Mesendoderm (in vitro differentiated cells): Measurements from ENCODE around the gene HERC3.

Source experiments
- DNase-seq: peaks from one replicate; pipeline ENCODE4 v3.0.0; 2013
- H2AK5ac ChIP-seq: 2 replicates; pipeline ENCODE4 v1.6.1; 2013; ENCODE audit warnings: low read length, inconsistent platforms
- H2BK120ac ChIP-seq: 2 replicates; pipeline ENCODE4 v1.6.1; 2013; ENCODE audit warnings: low read depth, mild to moderate bottlenecking, low read length, moderate library complexity, mixed read lengths
- H2BK15ac ChIP-seq: replicated peaks from 2 replicates; pipeline ENCODE4 v1.6.1; 2013; ENCODE audit warnings: low read depth, mild to moderate bottlenecking, moderate library complexity
- H2BK5ac ChIP-seq: 2 replicates; pipeline ENCODE4 v1.6.1; 2013; ENCODE audit warnings: low read length, inconsistent platforms
- H3K18ac ChIP-seq: 2 replicates; pipeline ENCODE4 v1.6.1; 2013; ENCODE audit warnings: mild to moderate bottlenecking, low read length, mixed read lengths
- H3K23ac ChIP-seq: one replicate; pipeline ENCODE4 v1.6.1; 2013; ENCODE audit warnings: low read length
- H3K27ac ChIP-seq: 2 replicates; pipeline ENCODE4 v1.5.1; 2013; ENCODE audit warnings: low read depth, mild to moderate bottlenecking, inconsistent platforms, low read length, moderate library complexity
- H3K27me3 ChIP-seq: 2 replicates; pipeline ENCODE4 v1.6.1; 2013; ENCODE audit warnings: low read length, control low read depth, mild to moderate bottlenecking, inconsistent platforms; ENCODE audit not compliant: insufficient read depth, poor library complexity
- H3K36me3 ChIP-seq: 2 replicates; pipeline ENCODE4 v1.6.1; 2013; ENCODE audit warnings: low read length, inconsistent platforms; ENCODE audit not compliant: control insufficient read depth, insufficient read depth
- H3K4ac ChIP-seq: one replicate; pipeline ENCODE4 v1.6.1; 2013; ENCODE audit warnings: low read depth, mild to moderate bottlenecking, low read length, moderate library complexity
- H3K4me1 ChIP-seq: 2 replicates; pipeline ENCODE4 v1.6.1; 2013; ENCODE audit warnings: low read depth, low read length, inconsistent platforms; ENCODE audit not compliant: control insufficient read depth
- H3K4me2 ChIP-seq: 2 replicates; pipeline ENCODE4 v1.6.1; 2013; ENCODE audit warnings: low read length
- H3K4me3 ChIP-seq: 2 replicates; pipeline ENCODE4 v1.5.1; 2013; ENCODE audit warnings: mild to moderate bottlenecking, low read length
- H3K56ac ChIP-seq: one replicate; pipeline ENCODE4 v1.6.1; 2013; ENCODE audit warnings: low read length
- H3K79me1 ChIP-seq: 2 replicates; pipeline ENCODE4 v1.6.1; 2013; ENCODE audit warnings: low read length, inconsistent platforms
- H3K79me2 ChIP-seq: 2 replicates; pipeline ENCODE4 v1.6.1; 2013; ENCODE audit warnings: mild to moderate bottlenecking, low read length; ENCODE audit not compliant: control insufficient read depth, insufficient read depth
- H3K9ac ChIP-seq: 2 replicates; pipeline ENCODE4 v1.6.1; 2013; ENCODE audit warnings: low read length, inconsistent platforms
- H4K5ac ChIP-seq: one replicate; pipeline ENCODE4 v1.6.1; 2013; ENCODE audit warnings: low read length
- H4K8ac ChIP-seq: one replicate; pipeline ENCODE4 v1.6.1; 2013; ENCODE audit warnings: low read depth, mild to moderate bottlenecking, control low read depth, low read length, moderate library complexity
- WGBS: extraction: QIAGEN DNeasy Blood & Tissue Kit; methylation state at CpG from one replicate; pipeline ENCODE4 v1.1.7; 2013; ENCODE audit warnings: low lambda C conversion rate, missing lambda C conversion rate; ENCODE audit not compliant: insufficient coverage; ENCODE audit errors: extremely low coverage; 5-methylcytosine and 5-hydroxymethylcytosine counted together

HERC3 gene

DNA sequence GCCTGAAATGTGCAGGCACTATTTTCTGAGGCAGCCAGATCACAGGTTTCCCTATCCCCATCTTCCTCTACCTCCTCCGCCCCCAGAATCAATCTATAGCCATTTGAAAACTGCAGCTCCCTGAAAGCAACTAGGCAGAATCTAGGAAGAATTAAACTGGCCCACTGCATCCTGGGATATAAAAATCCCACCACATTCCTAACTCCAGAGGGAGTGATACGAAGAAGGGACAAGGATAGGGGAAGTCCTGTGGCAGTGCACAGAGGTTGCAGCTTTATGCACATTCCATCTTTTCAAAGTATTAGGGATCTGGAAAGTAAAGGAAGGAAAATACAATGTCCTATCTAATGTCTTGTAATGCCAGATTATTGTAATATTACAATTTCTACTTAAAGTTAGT, 18.3 kb upstream of the HERC3 start:
- peak; percentile 73 for DNase-seq
- Histone ChIP-seq H2BK15ac (no peak overlapping the region), H3K9ac (no peak overlapping the region), H3K4me3 (no peak overlapping the region), H2AK5ac (no peak overlapping the region), H3K79me1 (no peaks in the 10 kb centered on the region), H3K18ac (no peak overlapping the region), H2BK5ac (no peak overlapping the region), H2BK120ac (no peak overlapping the region), H3K4me2 (no peak overlapping the region), H3K27ac (no peak overlapping the region), H4K8ac (no peak overlapping the region), H3K36me3 (no peaks in the 10 kb centered on the region), H3K27me3 (no peaks in the 10 kb centered on the region), H3K4ac (no peak overlapping the region), H3K56ac (no peak overlapping the region), H4K5ac (no peak overlapping the region), H3K23ac (no peak overlapping the region), H3K79me2 (no peaks in the 10 kb centered on the region), H3K4me1 (peaks cover 4% of the 10 kb centered on the region)
- WGBS = no CpG with 5 or more reads among the region's 2 CpGs

DNA sequence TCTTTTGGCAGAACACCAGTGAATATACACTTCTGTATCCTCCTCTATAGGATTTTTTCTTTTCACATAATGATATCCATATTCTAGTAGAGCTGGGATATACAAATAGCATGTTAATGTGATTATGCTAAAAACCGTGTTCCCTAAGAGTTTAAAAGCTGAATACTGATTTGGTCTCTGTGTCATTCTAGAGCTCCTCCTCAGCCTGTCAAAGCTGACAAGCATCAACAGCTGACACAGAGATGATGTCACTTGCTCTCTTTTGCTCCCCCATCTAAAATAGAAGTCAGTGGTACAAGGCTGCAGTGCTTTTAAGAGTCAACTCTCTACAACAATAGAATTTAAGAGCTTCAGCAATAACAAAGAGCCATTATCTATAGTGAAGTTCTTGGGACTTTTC, 17.1 kb upstream of the HERC3 start:
- Histone ChIP-seq H3K18ac (no peak overlapping the region), H3K4me1 (no peaks in the 10 kb centered on the region), H4K8ac (no peak overlapping the region), H3K4ac (no peak overlapping the region), H3K23ac (no peak overlapping the region), H3K4me2 (no peak overlapping the region), H3K27me3 (no peaks in the 10 kb centered on the region), H2BK15ac (no peak overlapping the region), H3K79me2 (no peaks in the 10 kb centered on the region), H2BK5ac (no peak overlapping the region), H3K79me1 (no peaks in the 10 kb centered on the region), H3K4me3 (no peak overlapping the region), H3K56ac (no peak overlapping the region), H2AK5ac (no peak overlapping the region), H3K36me3 (no peaks in the 10 kb centered on the region), H3K27ac (no peak overlapping the region), H3K9ac (no peak overlapping the region), H4K5ac (no peak overlapping the region), H2BK120ac (no peak overlapping the region)
- WGBS = no CpG with 5 or more reads among the region's 1 CpG
- DNase-seq = no peak

DNA sequence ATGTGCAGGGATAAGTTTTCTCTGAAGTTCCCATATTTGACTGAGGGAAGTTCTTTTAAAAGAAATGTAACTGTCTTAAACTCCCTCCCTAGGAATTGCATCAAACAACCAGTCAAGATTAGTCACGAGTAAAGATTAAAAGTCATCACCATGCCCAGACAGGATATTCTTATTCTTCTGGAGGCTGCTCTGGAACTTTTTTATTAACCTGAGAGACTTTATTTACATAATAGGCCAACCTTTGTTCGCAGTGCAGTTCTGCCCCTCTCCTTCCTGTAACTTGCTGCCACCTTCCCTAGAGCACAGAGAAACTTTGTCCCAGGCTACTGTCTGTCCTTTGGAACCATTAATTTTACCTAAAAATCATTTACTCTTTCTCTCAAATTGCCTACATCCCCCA, 9.8 kb upstream of the HERC3 start:
- Histone ChIP-seq H3K36me3 (no peaks in the 10 kb centered on the region), H3K4me2 (no peak overlapping the region), H3K4ac (no peak overlapping the region), H3K79me1 (no peaks in the 10 kb centered on the region), H3K79me2 (no peaks in the 10 kb centered on the region), H4K5ac (no peak overlapping the region), H4K8ac (no peak overlapping the region), H2BK120ac (no peak overlapping the region), H3K56ac (no peak overlapping the region), H3K18ac (no peak overlapping the region), H3K4me3 (no peak overlapping the region), H3K27me3 (no peaks in the 10 kb centered on the region), H3K23ac (no peak overlapping the region), H2AK5ac (no peak overlapping the region), H3K27ac (no peak overlapping the region), H3K4me1 (no peaks in the 10 kb centered on the region), H3K9ac (no peak overlapping the region), H2BK15ac (no peak overlapping the region), H2BK5ac (no peak overlapping the region)
- WGBS = no CpG with 5 or more reads among the region's 2 CpGs
- DNase-seq = no peak

DNA sequence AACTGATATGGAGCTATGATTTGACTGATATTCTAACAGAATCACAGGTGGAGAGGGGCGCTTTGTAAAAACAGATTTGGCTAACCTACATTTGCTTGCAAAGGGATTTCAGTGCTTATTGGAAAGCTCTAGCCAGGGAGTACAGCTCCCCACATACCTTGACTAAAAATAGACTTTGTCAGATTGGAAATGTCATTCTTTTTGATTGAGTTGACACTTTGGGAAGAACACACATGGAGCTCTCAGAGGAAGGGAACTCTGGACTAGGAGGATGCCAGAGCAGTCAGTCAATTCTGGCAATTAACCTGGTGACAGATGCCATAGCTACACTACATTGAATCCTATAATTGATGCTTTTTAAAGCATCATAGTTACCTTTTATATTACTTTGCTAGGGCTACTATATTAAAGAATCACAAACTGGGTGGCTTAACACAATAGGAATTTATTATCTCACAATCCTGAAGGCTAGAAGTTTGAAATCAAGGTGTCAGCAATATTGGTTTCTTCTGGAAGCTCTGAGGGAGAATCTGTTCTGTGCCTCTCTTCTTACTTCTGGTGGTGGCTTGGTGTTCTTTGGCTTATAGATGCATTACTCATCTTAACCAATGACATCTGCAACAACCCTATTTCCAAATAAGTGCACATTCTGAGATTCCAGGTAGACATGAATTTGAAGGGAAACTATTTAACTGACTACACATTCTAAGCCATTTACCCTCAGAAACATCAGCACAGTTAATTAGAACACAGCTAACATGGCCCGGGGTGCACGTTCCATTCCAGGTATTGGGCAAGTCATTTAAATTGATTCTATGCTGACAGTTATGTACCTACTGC, 8.4 kb upstream of the HERC3 start:
- Histone ChIP-seq H3K18ac (no peak overlapping the region), H3K4me1 (no peaks in the 10 kb centered on the region), H2AK5ac (no peak overlapping the region), H3K9ac (no peak overlapping the region), H3K36me3 (no peaks in the 10 kb centered on the region), H2BK5ac (no peak overlapping the region), H3K23ac (no peak overlapping the region), H3K4me3 (no peak overlapping the region), H4K5ac (no peak overlapping the region), H3K27me3 (no peaks in the 10 kb centered on the region), H3K56ac (no peak overlapping the region), H3K79me1 (no peaks in the 10 kb centered on the region), H2BK120ac (no peak overlapping the region), H3K4ac (no peak overlapping the region), H3K27ac (no peak overlapping the region), H3K4me2 (no peak overlapping the region), H3K79me2 (no peaks in the 10 kb centered on the region), H2BK15ac (no peak overlapping the region), H4K8ac (no peak overlapping the region)
- WGBS = no CpG with 5 or more reads among the region's 3 CpGs
- no peak for DNase-seq

DNA sequence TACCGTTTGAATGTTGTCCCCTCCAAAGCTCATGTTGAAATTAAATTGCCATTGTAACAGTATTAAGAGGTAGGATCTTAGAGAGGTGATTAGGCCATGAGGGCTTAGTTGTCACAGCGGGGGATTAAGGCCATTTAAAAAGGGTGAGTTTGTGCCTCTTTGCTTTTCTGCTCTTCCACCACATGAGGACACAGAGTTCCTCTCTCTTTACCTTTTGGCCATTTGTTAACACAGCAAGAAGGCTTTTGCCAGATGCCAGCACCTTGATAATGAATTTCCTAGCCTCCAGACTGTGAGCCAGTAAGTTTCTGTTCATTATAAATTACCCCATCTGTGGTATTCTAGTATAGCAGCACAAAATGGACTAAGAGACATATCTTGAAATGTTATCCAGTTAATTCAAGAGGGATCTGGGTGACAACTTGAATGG, 7.8 kb upstream of the HERC3 start:
- Histone ChIP-seq H3K79me1 (no peaks in the 10 kb centered on the region), H3K27me3 (no peaks in the 10 kb centered on the region), H2BK120ac (no peak overlapping the region), H4K5ac (no peak overlapping the region), H3K23ac (no peak overlapping the region), H3K27ac (no peak overlapping the region), H3K56ac (no peak overlapping the region), H3K4me2 (no peak overlapping the region), H2BK5ac (no peak overlapping the region), H3K18ac (no peak overlapping the region), H3K36me3 (no peaks in the 10 kb centered on the region), H3K79me2 (no peaks in the 10 kb centered on the region), H3K4me1 (no peaks in the 10 kb centered on the region), H2BK15ac (no peak overlapping the region), H2AK5ac (no peak overlapping the region), H3K4ac (no peak overlapping the region), H3K9ac (no peak overlapping the region), H4K8ac (no peak overlapping the region), H3K4me3 (no peak overlapping the region)
- WGBS = no CpG with 5 or more reads among the region's 2 CpGs
- DNase-seq = peak; percentile 37

DNA sequence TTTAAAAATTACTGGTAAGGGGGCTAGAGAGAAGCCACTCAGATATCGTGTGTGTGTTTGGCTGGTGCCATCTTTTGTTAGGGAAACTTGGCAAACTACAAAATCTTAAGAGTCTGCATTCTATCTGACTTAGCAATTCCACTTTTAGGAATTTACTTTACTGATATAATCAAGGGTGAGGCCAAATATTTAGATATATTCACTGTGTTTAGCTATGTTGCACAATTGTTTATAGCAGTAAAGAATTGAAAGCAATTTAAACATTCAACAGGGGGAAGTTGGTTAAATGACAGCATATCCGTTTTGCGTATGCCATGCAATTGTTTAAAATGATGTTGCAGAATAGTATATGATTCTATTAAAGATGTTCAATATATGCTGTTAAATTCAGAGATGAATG, 6.4 kb upstream of the HERC3 start:
- no peak for DNase-seq
- Histone ChIP-seq H3K79me2 (no peaks in the 10 kb centered on the region), H3K4me1 (no peaks in the 10 kb centered on the region), H3K18ac (no peak overlapping the region), H2BK120ac (no peak overlapping the region), H3K36me3 (no peaks in the 10 kb centered on the region), H3K27me3 (no peaks in the 10 kb centered on the region), H3K79me1 (no peaks in the 10 kb centered on the region), H3K23ac (no peak overlapping the region), H4K5ac (no peak overlapping the region), H4K8ac (no peak overlapping the region), H2BK5ac (no peak overlapping the region), H2AK5ac (no peak overlapping the region), H3K4me3 (no peak overlapping the region), H3K9ac (no peak overlapping the region), H3K4ac (no peak overlapping the region), H3K56ac (no peak overlapping the region), H2BK15ac (no peak overlapping the region), H3K4me2 (no peak overlapping the region), H3K27ac (no peak overlapping the region)
- no CpG with 5 or more reads among the region's 3 CpGs for WGBS
